ENCODE results near the gene GLS. TPM values are rescaled to one million over a fixed set of nuclear protein-coding genes. Genes with fewer than 3 reads are reported as not detected.

The GLS gene
- total and polyA plus RNA-seq, 2 of the 13 experiments (the other 11 are each of a cell fraction or from before 2014, with no cell fraction given), result 78.6 to 183 TPM

DNA sequence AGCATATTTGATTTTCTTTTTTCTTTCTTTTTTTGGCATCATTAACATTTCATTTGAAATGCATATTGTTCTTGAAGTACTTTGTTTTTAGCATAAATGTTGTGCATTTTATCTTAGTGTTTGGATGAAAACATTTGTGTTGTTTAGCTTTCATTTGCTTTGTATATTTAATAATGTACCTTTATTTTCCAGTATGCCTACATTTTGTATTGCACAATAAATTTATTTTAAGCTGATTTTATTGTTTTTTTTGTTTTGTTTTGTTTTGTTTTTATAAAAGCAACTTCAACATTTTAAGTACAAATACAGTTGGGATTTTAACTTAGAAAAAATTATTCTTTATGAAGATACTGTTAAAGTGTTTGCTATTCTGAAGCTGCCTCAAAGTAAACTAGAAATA, 54.4 kb downstream of the GLS start:
- intact Hi-C loops (cut with micrococcal nuclease; ENCODE audit: unreplicated experiment) (no loop called here), in situ Hi-C loops (cut with HindIII; ENCODE audit: extremely low pct_ligation_motif_present, low pct_unique_long_range_greater_than_20kb) (no loop called here)
- H4K20me1 ChIP-seq (ENCODE audit: insufficient read depth, low read length), result no peaks in the 10 kb centered on the region
- H3K4me2 ChIP-seq (ENCODE audit: low read depth, low read length), result no peak overlapping the region
- no peak overlapping the region for H3K4me3 ChIP-seq (replicated peaks in 1 of 3; ENCODE audit: insufficient read depth in 1 of 3, low read depth in 2 of 3, low read length in 3 of 3)
- H3K9me3 ChIP-seq (ENCODE audit: low read length), result no peaks in the 10 kb centered on the region
- no peaks in the 10 kb centered on the region for H3K79me2 ChIP-seq (ENCODE audit: insufficient read depth, low read length)
- H3K4me1 ChIP-seq (ENCODE audit: insufficient read depth, low read length), result no peaks in the 10 kb centered on the region
- CTCF ChIA-PET (ENCODE audit: low intra/inter-chr PET ratio, low total read pairs), result no interaction called here
- POLR2A ChIA-PET, result interaction anchor here (0.6 kb wide), 1 partner anchor 604 kb away, joined by 4 read pairs; no protein-coding TSS in a partner anchor
- H2AFZ ChIP-seq (ENCODE audit: low read length), result no peak overlapping the region
- H3K27ac ChIP-seq (ENCODE audit: extremely low read length, insufficient read depth, low read length), result no peak overlapping the region
- no TSS peak for BruUV-seq (replicated peaks)
- FAIRE-seq (no peak), ATAC-seq (no peak), DNase-seq (ENCODE audit: low spot score) (no peak)
- peaks cover 4 to 32% of the 10 kb centered on the region in 2 experiments for H3K36me3 ChIP-seq (replicated peaks in 1 of 2; ENCODE audit: control insufficient read depth in 1 of 2, insufficient read depth in 2 of 2, low read length in 2 of 2)
- H3K9ac ChIP-seq (ENCODE audit: insufficient read depth, low read depth, low read length), result no peak overlapping the region
- H3K27me3 ChIP-seq (ENCODE audit: control insufficient read depth in 1 of 2, insufficient read depth in 2 of 2, low read length in 2 of 2), result no peaks in the 10 kb centered on the region
- TF ChIP-seq NFYB (CRISPR knock-in tag; IDR thresholded peaks at IDR 0.05), result no peak
- TF ChIP-seq ZNF430 (CRISPR knock-in tag; IDR thresholded peaks at IDR 0.05), result no peak
- TF ChIP-seq, protein P1, sequence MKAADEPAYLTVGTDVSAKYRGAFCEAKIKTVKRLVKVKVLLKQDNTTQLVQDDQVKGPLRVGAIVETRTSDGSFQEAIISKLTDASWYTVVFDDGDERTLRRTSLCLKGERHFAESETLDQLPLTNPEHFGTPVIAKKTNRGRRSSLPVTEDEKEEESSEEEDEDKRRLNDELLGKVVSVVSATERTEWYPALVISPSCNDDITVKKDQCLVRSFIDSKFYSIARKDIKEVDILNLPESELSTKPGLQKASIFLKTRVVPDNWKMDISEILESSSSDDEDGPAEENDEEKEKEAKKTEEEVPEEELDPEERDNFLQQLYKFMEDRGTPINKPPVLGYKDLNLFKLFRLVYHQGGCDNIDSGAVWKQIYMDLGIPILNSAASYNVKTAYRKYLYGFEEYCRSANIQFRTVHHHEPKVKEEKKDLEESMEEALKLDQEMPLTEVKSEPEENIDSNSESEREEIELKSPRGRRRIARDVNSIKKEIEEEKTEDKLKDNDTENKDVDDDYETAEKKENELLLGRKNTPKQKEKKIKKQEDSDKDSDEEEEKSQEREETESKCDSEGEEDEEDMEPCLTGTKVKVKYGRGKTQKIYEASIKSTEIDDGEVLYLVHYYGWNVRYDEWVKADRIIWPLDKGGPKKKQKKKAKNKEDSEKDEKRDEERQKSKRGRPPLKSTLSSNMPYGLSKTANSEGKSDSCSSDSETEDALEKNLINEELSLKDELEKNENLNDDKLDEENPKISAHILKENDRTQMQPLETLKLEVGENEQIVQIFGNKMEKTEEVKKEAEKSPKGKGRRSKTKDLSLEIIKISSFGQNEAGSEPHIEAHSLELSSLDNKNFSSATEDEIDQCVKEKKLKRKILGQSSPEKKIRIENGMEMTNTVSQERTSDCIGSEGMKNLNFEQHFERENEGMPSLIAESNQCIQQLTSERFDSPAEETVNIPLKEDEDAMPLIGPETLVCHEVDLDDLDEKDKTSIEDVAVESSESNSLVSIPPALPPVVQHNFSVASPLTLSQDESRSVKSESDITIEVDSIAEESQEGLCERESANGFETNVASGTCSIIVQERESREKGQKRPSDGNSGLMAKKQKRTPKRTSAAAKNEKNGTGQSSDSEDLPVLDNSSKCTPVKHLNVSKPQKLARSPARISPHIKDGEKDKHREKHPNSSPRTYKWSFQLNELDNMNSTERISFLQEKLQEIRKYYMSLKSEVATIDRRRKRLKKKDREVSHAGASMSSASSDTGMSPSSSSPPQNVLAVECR (CRISPR knock-in tag; IDR thresholded peaks at IDR 0.05; ENCODE audit: borderline replicate concordance), result no peak
- no peak for TF ChIP-seq SKI (IDR thresholded peaks at IDR 0.05; ENCODE audit: partially characterized antibody)
- no peak for TF ChIP-seq NFATC3 (CRISPR knock-in tag; IDR thresholded peaks at IDR 0.05)
- TF ChIP-seq, protein P2, sequence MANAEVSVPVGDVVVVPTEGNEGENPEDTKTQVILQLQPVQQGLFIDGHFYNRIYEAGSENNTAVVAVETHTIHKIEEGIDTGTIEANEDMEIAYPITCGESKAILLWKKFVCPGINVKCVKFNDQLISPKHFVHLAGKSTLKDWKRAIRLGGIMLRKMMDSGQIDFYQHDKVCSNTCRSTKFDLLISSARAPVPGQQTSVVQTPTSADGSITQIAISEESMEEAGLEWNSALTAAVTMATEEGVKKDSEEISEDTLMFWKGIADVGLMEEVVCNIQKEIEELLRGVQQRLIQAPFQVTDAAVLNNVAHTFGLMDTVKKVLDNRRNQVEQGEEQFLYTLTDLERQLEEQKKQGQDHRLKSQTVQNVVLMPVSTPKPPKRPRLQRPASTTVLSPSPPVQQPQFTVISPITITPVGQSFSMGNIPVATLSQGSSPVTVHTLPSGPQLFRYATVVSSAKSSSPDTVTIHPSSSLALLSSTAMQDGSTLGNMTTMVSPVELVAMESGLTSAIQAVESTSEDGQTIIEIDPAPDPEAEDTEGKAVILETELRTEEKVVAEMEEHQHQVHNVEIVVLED (CRISPR knock-in tag; IDR thresholded peaks at IDR 0.05; ENCODE audit: borderline replicate concordance), result no peak
- TF ChIP-seq ZNF101 (CRISPR knock-in tag; IDR thresholded peaks at IDR 0.05; ENCODE audit: borderline replicate concordance, low read depth), result no peak
- no peak for TF ChIP-seq HNRNPH1 (optimal IDR thresholded peaks at IDR 0.05; ENCODE audit: low read depth, low read length)
- no peak for TF ChIP-seq SMARCE1 (IDR thresholded peaks at IDR 0.05; ENCODE audit: borderline replicate concordance)
- no peak for TF ChIP-seq ZNF737 (CRISPR knock-in tag; IDR thresholded peaks at IDR 0.05; ENCODE audit: borderline replicate concordance)
- TF ChIP-seq HOXA9 (CRISPR knock-in tag; IDR thresholded peaks at IDR 0.05; ENCODE audit: borderline replicate concordance), result no peak
- TF ChIP-seq ZFP82 (CRISPR knock-in tag; IDR thresholded peaks at IDR 0.05; ENCODE audit: borderline replicate concordance), result no peak
- TF ChIP-seq, protein P3, sequence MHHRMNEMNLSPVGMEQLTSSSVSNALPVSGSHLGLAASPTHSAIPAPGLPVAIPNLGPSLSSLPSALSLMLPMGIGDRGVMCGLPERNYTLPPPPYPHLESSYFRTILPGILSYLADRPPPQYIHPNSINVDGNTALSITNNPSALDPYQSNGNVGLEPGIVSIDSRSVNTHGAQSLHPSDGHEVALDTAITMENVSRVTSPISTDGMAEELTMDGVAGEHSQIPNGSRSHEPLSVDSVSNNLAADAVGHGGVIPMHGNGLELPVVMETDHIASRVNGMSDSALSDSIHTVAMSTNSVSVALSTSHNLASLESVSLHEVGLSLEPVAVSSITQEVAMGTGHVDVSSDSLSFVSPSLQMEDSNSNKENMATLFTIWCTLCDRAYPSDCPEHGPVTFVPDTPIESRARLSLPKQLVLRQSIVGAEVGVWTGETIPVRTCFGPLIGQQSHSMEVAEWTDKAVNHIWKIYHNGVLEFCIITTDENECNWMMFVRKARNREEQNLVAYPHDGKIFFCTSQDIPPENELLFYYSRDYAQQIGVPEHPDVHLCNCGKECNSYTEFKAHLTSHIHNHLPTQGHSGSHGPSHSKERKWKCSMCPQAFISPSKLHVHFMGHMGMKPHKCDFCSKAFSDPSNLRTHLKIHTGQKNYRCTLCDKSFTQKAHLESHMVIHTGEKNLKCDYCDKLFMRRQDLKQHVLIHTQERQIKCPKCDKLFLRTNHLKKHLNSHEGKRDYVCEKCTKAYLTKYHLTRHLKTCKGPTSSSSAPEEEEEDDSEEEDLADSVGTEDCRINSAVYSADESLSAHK (CRISPR knock-in tag; IDR thresholded peaks at IDR 0.05; ENCODE audit: borderline replicate concordance), result no peak
- no peak for TF ChIP-seq ZNF253 (CRISPR knock-in tag; IDR thresholded peaks at IDR 0.05; ENCODE audit: borderline replicate concordance)
- no peak for TF ChIP-seq MTF2 (CRISPR knock-in tag; IDR thresholded peaks at IDR 0.05; ENCODE audit: borderline replicate concordance)
- no peak for TF ChIP-seq TBX2 (CRISPR knock-in tag; IDR thresholded peaks at IDR 0.05; ENCODE audit: borderline replicate concordance)

Measured in HepG2 (cell line).